Midbrain (tissue), 1 donor: ENCODE data around the gene ITFG2.

Source experiments
- DNase-seq: peaks from one replicate; lab custom pipeline; 2025; lab: John Stamatoyannopoulos, UW

ITFG2 gene

GRCh38 chr12:2832550-2833127 lies 20.2 kb downstream of the ITFG2 start:
- no peak for DNase-seq

DNA sequence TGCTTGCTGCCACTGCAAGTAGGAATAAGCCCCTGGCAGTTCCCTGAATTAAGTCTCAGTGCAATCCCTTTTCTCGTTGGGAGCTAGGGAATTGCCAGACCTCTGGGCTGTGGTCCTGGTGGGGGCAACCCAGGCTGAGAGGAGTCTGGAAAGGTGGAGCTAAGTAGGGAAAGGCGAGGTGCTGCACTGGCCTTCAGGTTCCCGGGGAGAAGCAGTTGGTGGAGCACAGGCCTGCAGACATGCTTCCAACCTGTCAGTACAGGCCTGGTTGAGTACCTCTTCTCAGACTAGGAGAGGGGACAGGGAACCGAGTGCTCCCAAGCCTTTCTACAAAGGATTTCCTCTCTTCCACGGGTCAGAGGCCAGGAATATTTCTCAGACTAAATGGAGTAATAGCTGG lies 20.9 kb downstream of the ITFG2 start:
- DNase-seq, result no peak

- no peak for DNase-seq
Observed at GRCh38 chr12:2833810-2834209, 21.3 kb downstream of the ITFG2 start.

- DNase-seq, result peak; percentile 67
Observed at GRCh38 chr12:2834581-2835491, 22.4 kb downstream of the ITFG2 start, which contains the start of gene NRIP2. Gene NRIP2 (minus strand): TSS chr12:2835035. CDS start chr12:2834983, 52 bp downstream.

GRCh38 chr12:2835691-2836403 lies 23.4 kb downstream of the ITFG2 start:
- no peak for DNase-seq

DNA sequence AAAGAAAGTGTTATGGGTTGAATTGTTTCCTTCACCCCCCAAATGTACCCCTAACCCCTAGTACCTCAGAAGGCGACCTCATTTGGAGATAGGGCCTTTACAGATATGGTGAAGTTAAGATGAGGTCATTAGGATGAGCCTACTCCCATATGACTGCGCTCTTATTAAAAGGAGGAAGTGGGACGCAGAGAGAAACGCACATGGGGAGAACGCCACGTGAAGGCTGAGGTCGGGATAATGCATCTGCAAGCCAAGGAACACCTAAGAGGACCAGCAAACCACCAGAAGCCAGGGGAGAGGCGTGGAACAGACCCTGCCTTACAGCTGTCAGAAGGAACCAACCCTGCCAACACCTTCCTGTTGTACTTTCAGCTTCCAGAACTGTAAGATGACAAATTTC lies 24.1 kb downstream of the ITFG2 start:
- DNase-seq, result no peak

DNA sequence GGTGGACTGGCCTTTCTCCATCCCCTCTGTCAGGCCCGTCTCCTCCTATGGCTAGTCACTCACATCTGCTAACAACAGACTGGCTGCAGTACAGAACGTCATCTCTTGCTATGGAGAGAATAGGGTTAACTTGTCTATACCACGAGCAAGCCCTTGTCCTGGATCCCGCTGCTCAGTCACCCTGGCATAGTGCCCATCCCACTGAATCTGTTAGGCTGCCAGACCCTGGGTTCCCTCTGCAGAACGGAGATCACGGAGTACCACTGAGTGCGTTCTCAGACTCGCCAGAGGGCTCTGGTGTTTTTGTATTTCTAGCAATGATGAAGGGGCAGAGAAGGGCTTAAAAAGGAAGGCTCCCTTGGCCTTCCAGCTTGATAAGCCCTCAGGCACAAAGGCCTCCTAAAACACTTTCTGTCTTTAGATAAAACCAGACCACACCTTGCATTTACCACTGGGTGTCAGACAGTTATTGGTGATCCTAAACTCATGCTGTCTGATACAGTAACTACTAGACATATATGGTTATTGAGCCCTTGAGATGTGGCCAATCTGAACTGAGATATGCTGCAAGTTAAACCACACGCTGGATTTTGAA lies 28.7 kb downstream of the ITFG2 start:
- no peak for DNase-seq

DNA sequence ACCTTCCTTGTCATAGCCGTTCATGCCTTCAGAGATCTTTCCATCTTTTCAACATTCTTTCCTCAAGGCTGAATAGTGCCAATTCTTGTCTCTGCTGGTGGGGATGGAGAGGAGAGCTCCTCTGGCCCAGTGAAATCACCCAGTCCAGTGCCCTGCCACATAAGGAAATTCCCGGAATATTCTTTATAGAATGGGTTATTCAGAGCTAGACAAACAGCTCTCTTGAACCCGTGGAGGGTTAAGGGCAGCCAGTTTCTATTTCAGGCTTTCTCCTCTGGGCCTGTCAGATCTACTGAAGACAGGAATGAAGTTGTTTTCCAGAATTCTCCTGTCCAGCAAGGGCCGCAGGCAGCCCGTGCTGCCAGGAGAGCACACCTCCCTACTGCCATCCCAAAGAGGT lies 30.5 kb downstream of the ITFG2 start:
- no peak for DNase-seq

DNA sequence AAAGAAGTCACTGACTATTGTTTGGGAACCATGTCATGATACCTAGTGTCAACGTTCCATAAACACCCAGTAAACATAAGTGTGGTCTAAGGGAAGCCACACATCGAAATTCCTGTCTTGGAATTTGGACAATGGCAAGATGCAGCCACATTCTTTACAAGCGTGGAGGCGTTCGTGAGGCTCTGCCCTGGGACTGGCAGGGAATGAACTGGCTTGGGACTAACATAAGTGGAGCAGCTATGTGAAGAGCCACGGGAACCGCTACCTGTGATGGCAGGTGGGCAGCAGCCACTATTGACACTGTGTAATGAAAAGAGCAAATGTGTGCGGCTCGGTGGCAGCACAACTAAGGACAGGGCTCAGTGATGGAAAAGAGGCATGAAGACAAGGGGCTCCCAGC lies 32.3 kb downstream of the ITFG2 start:
- no peak for DNase-seq

GRCh38 chr12:2845280-2845679 lies 32.8 kb downstream of the ITFG2 start:
- no peak for DNase-seq

- no peak for DNase-seq
Observed at GRCh38 chr12:2851931-2852330, 39.5 kb downstream of the ITFG2 start.

GRCh38 chr12:2853626-2854025 lies 41.2 kb downstream of the ITFG2 start:
- DNase-seq, result peak; percentile 74

DNA sequence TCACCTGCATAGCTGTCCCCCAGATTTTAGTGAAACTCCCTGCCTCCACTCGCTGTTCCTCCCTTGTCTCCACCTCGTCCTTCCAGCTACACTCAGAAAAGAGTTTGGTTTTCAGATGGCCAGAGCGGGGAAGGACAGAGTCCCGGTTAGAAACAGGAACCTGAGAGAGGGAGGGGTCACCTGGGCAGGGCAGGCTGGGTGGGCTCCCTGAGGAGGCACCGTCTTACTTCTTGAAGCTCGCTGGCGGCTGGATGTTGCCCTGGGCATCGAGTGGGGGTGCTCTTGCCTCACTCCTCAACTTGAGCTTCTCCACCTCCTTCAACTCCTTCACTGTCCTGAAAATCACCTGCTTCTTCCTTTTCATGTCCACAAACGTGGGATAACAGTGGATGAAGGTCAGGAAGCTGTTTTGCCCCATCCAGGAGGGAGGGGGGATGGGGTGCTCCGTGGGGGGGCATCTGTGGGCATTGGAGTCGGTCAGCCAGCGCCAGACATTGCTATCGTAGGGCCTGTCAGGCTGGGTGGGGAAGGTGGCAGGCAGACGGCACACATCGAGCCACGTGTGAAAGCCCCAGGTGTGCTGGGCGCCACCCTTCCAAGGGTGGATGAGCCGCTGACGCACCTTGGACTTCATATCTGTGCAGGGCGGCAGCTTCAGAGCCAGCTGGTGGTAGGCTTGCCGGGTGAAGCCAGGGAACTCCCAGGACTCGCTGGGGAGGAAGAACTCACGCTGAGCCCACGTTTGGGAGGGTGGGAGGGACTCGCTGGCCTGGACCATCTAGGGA lies 42.4 kb downstream of the ITFG2 start:
- DNase-seq, result no peak

DNA sequence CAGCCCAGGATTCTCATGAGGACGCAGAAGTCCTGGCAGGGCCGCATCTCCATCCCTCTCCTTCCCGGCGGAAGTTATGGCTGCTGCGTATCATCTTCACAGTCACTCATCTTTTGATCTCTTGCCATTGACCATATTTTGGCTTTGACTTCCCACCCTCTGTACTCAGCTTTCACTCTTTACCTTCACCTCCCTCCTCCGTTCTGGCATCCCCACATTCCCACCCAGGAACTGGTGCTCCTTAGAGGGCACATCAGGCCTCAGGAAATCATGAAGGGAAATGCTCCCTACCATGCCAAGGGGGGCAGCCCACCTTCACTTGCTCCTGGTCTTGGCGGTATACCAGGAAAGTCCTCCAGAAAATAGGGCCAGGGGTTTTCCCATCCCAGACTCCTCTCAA lies 43.1 kb downstream of the ITFG2 start:
- no peak for DNase-seq

DNA sequence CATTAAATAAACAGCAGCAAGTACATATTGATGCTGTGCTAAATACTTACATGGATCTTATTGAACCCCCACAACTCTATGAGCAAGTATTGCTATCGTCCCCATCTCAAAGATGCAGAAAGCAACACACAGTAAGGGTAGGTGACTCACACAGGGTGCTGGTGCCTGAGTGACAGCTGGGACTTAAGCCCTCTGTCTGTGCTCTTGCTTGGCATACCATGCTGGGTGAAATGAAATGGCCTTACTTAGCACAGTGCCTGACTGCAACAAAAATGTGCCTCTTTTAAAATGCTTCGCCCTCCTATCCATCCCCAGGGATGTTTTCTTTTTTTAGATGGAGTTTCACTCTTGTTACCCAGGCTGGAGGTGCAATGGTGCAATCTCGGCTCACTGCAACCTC lies 43.6 kb downstream of the ITFG2 start:
- DNase-seq, result no peak

- no peak for DNase-seq
Observed at GRCh38 chr12:2857021-2857431, 44.6 kb downstream of the ITFG2 start, which contains the start of gene TEX52. Gene TEX52 (minus strand): TSS chr12:2857039. CDS start chr12:2857026, 13 bp downstream.

GRCh38 chr12:2857576-2857975 lies 45.1 kb downstream of the ITFG2 start:
- no peak for DNase-seq

GRCh38 chr12:2858334-2858733 lies 45.9 kb downstream of the ITFG2 start:
- DNase-seq, result no peak

DNA sequence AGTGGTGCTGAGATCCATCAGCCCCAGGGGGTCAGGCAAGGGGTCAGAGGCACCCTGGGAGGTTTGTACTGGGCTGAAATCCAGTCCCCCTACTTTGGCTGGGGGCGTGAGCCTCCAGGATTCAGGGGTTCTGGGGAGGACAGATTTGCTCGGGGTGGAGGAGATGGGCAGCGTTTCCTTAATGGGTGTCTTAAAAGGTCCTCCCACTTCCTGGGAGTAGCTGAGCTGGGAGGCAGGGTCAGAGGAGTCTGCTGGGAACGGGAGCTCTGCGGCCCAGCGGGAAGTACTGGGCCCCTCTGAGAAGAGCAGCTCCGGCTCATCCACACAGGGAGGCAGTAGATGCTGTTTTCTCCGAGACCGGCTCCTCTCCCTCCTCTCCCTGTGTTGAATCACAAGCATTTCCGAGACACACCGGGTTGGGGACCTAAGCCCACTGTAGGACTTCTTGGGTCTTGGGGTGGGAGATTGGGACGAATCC lies 46.5 kb downstream of the ITFG2 start:
- no peak for DNase-seq

- DNase-seq, result no peak
Observed at GRCh38 chr12:2860170-2860569, 47.7 kb downstream of the ITFG2 start.

DNA sequence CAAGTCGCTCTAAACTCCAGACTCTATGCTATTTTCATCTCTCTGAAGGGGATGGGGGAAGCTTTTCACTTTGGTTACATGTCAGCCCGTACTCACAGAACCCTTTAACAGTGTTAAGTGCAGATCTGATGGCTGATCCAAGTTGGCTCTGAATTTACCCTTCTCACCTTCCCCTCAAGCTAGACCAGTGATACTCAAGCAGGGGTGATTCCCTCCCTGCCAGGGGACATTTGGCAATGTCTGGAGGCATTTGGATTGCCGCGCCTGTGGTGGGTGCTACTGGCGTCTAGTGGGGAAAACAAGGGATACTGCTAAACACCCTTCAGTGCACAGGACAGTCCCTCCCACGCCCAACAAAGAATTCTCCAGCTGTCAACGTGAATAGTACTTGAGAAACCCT lies 50.4 kb downstream of the ITFG2 start:
- DNase-seq, result no peak
